ENCODE results near the gene RGS19. TPM values are rescaled to one million over a fixed set of nuclear protein-coding genes. Genes with fewer than 3 reads are reported as not detected.

Gene RGS19
- total and polyA plus RNA-seq, 9 donors, result 4.9 to 10.4 (median 7.2) TPM

DNA sequence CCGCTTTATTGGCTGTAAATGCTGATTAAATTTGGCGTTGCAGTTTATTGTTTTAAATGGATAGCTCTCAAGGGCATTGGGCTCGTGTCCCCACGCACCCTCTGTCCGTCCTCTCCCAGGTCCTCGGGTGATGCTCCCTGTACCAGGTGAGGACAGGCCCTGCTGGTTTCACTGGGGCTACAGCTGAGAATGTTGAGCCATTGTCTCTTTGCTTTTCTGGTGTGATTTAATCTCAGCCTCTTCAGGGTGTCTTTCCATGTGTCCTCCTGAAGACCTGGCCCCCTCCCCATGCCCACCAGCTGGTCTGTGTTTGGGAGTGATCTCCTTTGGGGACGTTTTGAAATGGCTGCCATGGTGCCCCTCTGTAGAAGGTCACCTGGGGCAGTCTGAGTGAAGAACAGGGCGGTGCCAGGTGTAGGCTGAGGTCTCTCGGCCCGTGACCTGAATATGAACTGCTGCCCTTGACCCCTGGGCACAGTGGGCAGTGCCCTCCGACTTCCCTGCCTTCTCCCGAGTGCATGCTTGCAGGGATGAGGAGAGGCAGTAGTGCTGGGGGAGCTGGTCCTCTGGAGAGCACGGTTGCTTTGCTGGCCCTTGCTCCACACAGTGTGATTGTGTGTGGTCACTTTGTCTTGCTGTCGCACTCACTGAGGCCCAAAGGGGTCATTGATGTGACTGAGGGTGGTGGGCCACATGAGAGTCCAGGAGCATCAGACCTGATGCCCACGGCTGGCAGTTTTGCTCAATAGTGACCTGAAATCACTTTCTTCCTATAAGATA, 55.8 kb downstream of the RGS19 start:
- Histone ChIP-seq H3K4me3 (ENCODE audit: low read length) (no peak overlapping the region), H3K36me3 (ENCODE audit: control insufficient read depth, insufficient read depth, low read length) (peaks cover 87% of the 10 kb centered on the region), H3K9me3 (replicated peaks; ENCODE audit: control insufficient read depth, low read depth, low read length) (no peaks in the 10 kb centered on the region), H3K27me3 (ENCODE audit: control insufficient read depth, insufficient read depth, low read length) (no peaks in the 10 kb centered on the region), H3K27ac (ENCODE audit: low read length) (no peak overlapping the region), H3K4me1 (ENCODE audit: control insufficient read depth, insufficient read depth, low read length) (no peaks in the 10 kb centered on the region)
- DNase-seq, result no peak
- WGBS (ENCODE audit: insufficient coverage), result 86% methylated on average over 6 of the region's 15 CpGs

Other genes starting within 250 kb of the RGS19 start
- 20.7 TPM for gene ZBTB46, start 248.3 kb downstream of the RGS19 start, total RNA-seq
- 10 to 100 TPM; 14.2 to 20.9 (median 18.2) TPM for gene ZBTB46, start 248.3 kb downstream of the RGS19 start, polyA plus RNA-seq (ENCODE audit: insufficient read depth in 1 of 8, insufficient read length in 8 of 8, low replicate concordance in 1 of 8)
- not detected for gene ABHD16B, start 218.0 kb downstream of the RGS19 start, total RNA-seq
- not detected for gene ABHD16B, start 218.0 kb downstream of the RGS19 start, polyA plus RNA-seq (ENCODE audit: insufficient read depth in 1 of 8, insufficient read length in 8 of 8, low replicate concordance in 1 of 8)
- gene TPD52L2, start 214.2 kb downstream of the RGS19 start, total RNA-seq, result 48.9 TPM
- gene TPD52L2, start 214.2 kb downstream of the RGS19 start, polyA plus RNA-seq (ENCODE audit: insufficient read depth in 1 of 8, insufficient read length in 8 of 8, low replicate concordance in 1 of 8), result 10 to 100 TPM; 69.0 to 86.7 (median 79.4) TPM
- 29.7 TPM for gene DNAJC5, start 184.4 kb downstream of the RGS19 start, total RNA-seq
- 10 to 100 TPM; 26.8 to 37.9 (median 32.4) TPM for gene DNAJC5, start 184.4 kb downstream of the RGS19 start, polyA plus RNA-seq (ENCODE audit: insufficient read depth in 1 of 8, insufficient read length in 8 of 8, low replicate concordance in 1 of 8)
- gene UCKL1, start 123.1 kb downstream of the RGS19 start, total RNA-seq, result 24.8 TPM
- 10 to 100 TPM; 31.2 to 56.5 (median 44.5) TPM for gene UCKL1, start 123.1 kb downstream of the RGS19 start, polyA plus RNA-seq (ENCODE audit: insufficient read depth in 1 of 8, insufficient read length in 8 of 8, low replicate concordance in 1 of 8)
- gene ZNF512B, start 109.6 kb downstream of the RGS19 start, total RNA-seq, result 15.5 TPM
- 10 to 100 TPM; 20.1 to 34.0 (median 28.0) TPM for gene ZNF512B, start 109.6 kb downstream of the RGS19 start, polyA plus RNA-seq (ENCODE audit: insufficient read depth in 1 of 8, insufficient read length in 8 of 8, low replicate concordance in 1 of 8)
- gene SAMD10, start 99.9 kb downstream of the RGS19 start, total RNA-seq, result 1.5 TPM
- 1 to 10 TPM; 2.4 to 4.4 (median 3.8) TPM for gene SAMD10, start 99.9 kb downstream of the RGS19 start, polyA plus RNA-seq (ENCODE audit: insufficient read depth in 1 of 8, insufficient read length in 8 of 8, low replicate concordance in 1 of 8)
- gene PRPF6, start 98.4 kb downstream of the RGS19 start, total RNA-seq, result 42.8 TPM
- 10 to 100 TPM; 50.5 to 64.4 (median 57.9) TPM for gene PRPF6, start 98.4 kb downstream of the RGS19 start, polyA plus RNA-seq (ENCODE audit: insufficient read depth in 1 of 8, insufficient read length in 8 of 8, low replicate concordance in 1 of 8)
- 0.84 TPM for gene C20orf204, start 43.3 kb downstream of the RGS19 start, total RNA-seq
- 1 to 10 TPM in 3 of 8 donors, under 1 TPM in 5; 0.52 to 1.5 (median 0.94) TPM for gene C20orf204, start 43.3 kb downstream of the RGS19 start, polyA plus RNA-seq (ENCODE audit: insufficient read depth in 1 of 8, insufficient read length in 8 of 8, low replicate concordance in 1 of 8)
- 2.2 TPM for gene SOX18, start 29.9 kb downstream of the RGS19 start, total RNA-seq
- 10 to 100 TPM in 6 of 8 donors, 1 to 10 TPM in 2; 8.7 to 15.7 (median 11.2) TPM for gene SOX18, start 29.9 kb downstream of the RGS19 start, polyA plus RNA-seq (ENCODE audit: insufficient read depth in 1 of 8, insufficient read length in 8 of 8, low replicate concordance in 1 of 8)
- gene TCEA2, start 16.3 kb downstream of the RGS19 start, total RNA-seq, result 24.6 TPM
- 10 to 100 TPM; 43.1 to 60.1 (median 46.9) TPM for gene TCEA2, start 16.3 kb downstream of the RGS19 start, polyA plus RNA-seq (ENCODE audit: insufficient read depth in 1 of 8, insufficient read length in 8 of 8, low replicate concordance in 1 of 8)
- 0.93 TPM for gene OPRL1, start 564 bp upstream of the RGS19 start, total RNA-seq
- 1 to 10 TPM in 6 of 8 donors, under 1 TPM in 2; 0.93 to 1.4 (median 1.3) TPM for gene OPRL1, start 564 bp upstream of the RGS19 start, polyA plus RNA-seq (ENCODE audit: insufficient read depth in 1 of 8, insufficient read length in 8 of 8, low replicate concordance in 1 of 8)
- gene LKAAEAR1, start 4.9 kb upstream of the RGS19 start, total RNA-seq, result 0.27 TPM
- under 1 TPM in 3 of 8 donors, not detected in 5; 0.27 to 0.28 (median 0.27) TPM for gene LKAAEAR1, start 4.9 kb upstream of the RGS19 start, polyA plus RNA-seq (ENCODE audit: insufficient read depth in 1 of 8, insufficient read length in 8 of 8, low replicate concordance in 1 of 8)
- not detected for gene NPBWR2, start 28.0 kb upstream of the RGS19 start, total RNA-seq
- gene NPBWR2, start 28.0 kb upstream of the RGS19 start, polyA plus RNA-seq (ENCODE audit: insufficient read depth in 1 of 8, insufficient read length in 8 of 8, low replicate concordance in 1 of 8), result not detected
- 0.09 TPM for gene MYT1, start 84.9 kb upstream of the RGS19 start, total RNA-seq
- gene MYT1, start 84.9 kb upstream of the RGS19 start, polyA plus RNA-seq (ENCODE audit: insufficient read depth in 1 of 8, insufficient read length in 8 of 8, low replicate concordance in 1 of 8), result under 1 TPM; 0.04 to 0.30 (median 0.09) TPM
- 41.4 TPM for gene PCMTD2, start 176.2 kb upstream of the RGS19 start, total RNA-seq
- 10 to 100 TPM; 44.9 to 74.1 (median 52.1) TPM for gene PCMTD2, start 176.2 kb upstream of the RGS19 start, polyA plus RNA-seq (ENCODE audit: insufficient read depth in 1 of 8, insufficient read length in 8 of 8, low replicate concordance in 1 of 8)